ENCODE data around the gene SYT12. TPM values are rescaled to one million over a fixed set of nuclear protein-coding genes. Genes with fewer than 3 reads are reported as not detected.

Gene SYT12
- under 1 TPM in 1 of 4 donors, not detected in 3; 0.13 TPM for total RNA-seq

DNA sequence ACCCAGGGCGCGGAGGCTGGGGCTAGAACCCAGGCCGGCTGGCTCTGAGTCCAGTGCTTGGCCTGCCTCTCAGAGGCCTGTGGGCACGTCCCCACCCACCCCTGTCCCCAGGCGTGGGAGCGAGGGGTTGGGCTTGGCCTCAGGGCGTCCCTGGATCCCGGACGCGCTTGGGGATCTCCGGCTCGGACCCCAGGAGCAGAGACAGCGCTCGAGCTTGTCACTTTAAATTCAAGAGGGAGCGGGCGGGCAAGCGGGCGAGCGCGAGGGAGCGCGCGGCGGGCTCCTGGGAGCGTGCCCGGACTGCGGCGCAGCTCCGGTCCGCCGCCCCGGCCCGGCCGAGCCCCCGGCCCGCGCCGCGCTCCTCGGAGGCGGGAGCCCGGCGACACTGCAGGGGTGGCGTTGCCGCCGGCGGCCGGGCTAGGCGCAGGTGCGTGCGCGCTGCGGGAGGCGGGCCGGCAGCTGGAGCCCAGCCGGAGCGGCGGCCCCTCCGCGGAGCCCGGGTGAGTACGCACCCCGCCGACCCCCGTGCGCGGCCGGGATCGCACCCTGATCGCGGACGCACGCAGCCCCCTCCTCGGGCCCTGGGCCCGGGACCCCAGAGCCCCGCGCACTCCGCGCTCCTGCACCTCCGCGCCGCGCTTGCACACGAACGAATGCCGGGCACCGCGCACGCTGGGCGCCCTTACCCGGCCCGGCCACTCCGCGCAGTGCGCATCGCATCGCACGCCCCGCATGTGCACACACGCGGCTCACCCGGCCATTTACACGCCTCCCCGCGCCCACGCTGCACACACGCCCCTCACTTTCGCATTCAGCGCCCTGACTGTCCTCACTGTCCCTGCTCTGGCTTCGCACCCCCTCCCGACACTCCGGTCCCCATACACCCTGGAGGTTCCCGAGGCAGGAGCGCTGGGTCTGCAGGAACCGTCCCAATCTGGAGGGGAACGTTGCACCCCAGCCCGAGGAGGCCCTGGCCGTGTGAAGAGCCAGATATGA lies at the start of gene SYT12:
Gene SYT12, plus strand, starts transcription at position 174 of the 996 bp plus-strand sequence. CDS start 7,011 bp downstream, outside the sequence.
- H3K27ac ChIP-seq (replicated peaks in 1 of 4), result no peak within 1 kb of the TSS
- WGBS, result 6% methylated on average over 27 of the region's 118 CpGs
- H3K9me3 ChIP-seq, result no peaks in the 10 kb centered on the region
- no peaks in the 10 kb centered on the region for H3K36me3 ChIP-seq
- peak within 1 kb of the TSS; percentile 47 to 58 (median 50) for H3K4me3 ChIP-seq
- H3K27me3 ChIP-seq, result peaks cover 0 to 40% (median 12%) of the 10 kb centered on the region in 4 donors
- intact Hi-C loops (cut with DNase I), result no loop called here
- TF ChIP-seq POLR2AphosphoS5 (IDR thresholded peaks at IDR 0.05) (no peak), EP300 (IDR thresholded peaks at IDR 0.05) (no peak), POLR2A (IDR thresholded peaks at IDR 0.05; ENCODE audit: low read depth) (no peak)
- H3K4me1 ChIP-seq, result peaks cover 13 to 20% (median 19%) of the 10 kb centered on the region in 4 donors
- DNase-seq (ENCODE audit: extremely low spot score), result no peak

GRCh38 chr11:66973956-66974580 lies 48.9 kb upstream of the SYT12 start:
- Histone ChIP-seq H3K36me3 (no peaks in the 10 kb centered on the region), H3K9me3 (peaks cover 0 to under 1% (median 0%) of the 10 kb centered on the region in 4 donors), H3K27ac (replicated peaks in 1 of 4) (no peak overlapping the region), H3K4me3 (no peak overlapping the region), H3K27me3 (peaks cover 0 to 16% (median 0%) of the 10 kb centered on the region in 4 donors), H3K4me1 (peaks cover 0 to 5% (median 0%) of the 10 kb centered on the region in 4 donors)
- WGBS, result 74% methylated on average over 8 of the region's 8 CpGs
- TF ChIP-seq POLR2AphosphoS5 (IDR thresholded peaks at IDR 0.05) (no peak), POLR2A (IDR thresholded peaks at IDR 0.05; ENCODE audit: low read depth) (no peak), EP300 (IDR thresholded peaks at IDR 0.05) (no peak), CTCF (IDR thresholded peaks at IDR 0.05) (no peak)
- DNase-seq (ENCODE audit: extremely low spot score), result no peak
- intact Hi-C loops (cut with DNase I), result no loop called here

- Histone ChIP-seq H3K36me3 (no peaks in the 10 kb centered on the region), H3K27ac (replicated peaks in 1 of 4) (no peak within 1 kb of the TSS), H3K9me3 (peaks cover 0 to 8% (median 5%) of the 10 kb centered on the region in 4 donors), H3K4me3 (no peak within 1 kb of the TSS), H3K27me3 (peaks cover 0 to 16% (median 0%) of the 10 kb centered on the region in 4 donors), H3K4me1 (peaks cover 0 to 5% (median 0%) of the 10 kb centered on the region in 4 donors)
- intact Hi-C loops (cut with DNase I), result no loop called here
- TF ChIP-seq POLR2A (IDR thresholded peaks at IDR 0.05; ENCODE audit: low read depth), result no peak
- TF ChIP-seq CTCF (IDR thresholded peaks at IDR 0.05), result no peak
- TF ChIP-seq POLR2AphosphoS5 (IDR thresholded peaks at IDR 0.05), result no peak
- no peak for TF ChIP-seq EP300 (IDR thresholded peaks at IDR 0.05)
- no peak for DNase-seq (ENCODE audit: extremely low spot score)
- WGBS, result 78% methylated on average over 8 of the region's 10 CpGs
Measured at GRCh38 chr11:66974724-66975404, 48.1 kb upstream of the SYT12 start, which contains the start of gene C11orf86. C11orf86 (plus strand) TSS chr11:66975304; CDS start chr11:66975363, 59 bp downstream.

- intact Hi-C loops (cut with DNase I), result no loop called here
- H3K36me3 ChIP-seq, result no peaks in the 10 kb centered on the region
- H3K9me3 ChIP-seq, result peaks cover 0 to 8% (median 5%) of the 10 kb centered on the region in 4 donors
- no peak overlapping the region for H3K27ac ChIP-seq (replicated peaks in 1 of 4)
- peaks cover 0 to 5% (median 0%) of the 10 kb centered on the region in 4 donors for H3K4me1 ChIP-seq
- peaks cover 0 to 16% (median 0%) of the 10 kb centered on the region in 4 donors for H3K27me3 ChIP-seq
- 80% methylated on average over 9 of the region's 11 CpGs for whole genome bisulfite sequencing
- no peak overlapping the region for H3K4me3 ChIP-seq
- DNase-seq (ENCODE audit: extremely low spot score), result no peak
- TF ChIP-seq POLR2A (IDR thresholded peaks at IDR 0.05; ENCODE audit: low read depth) (no peak), EP300 (IDR thresholded peaks at IDR 0.05) (no peak), POLR2AphosphoS5 (IDR thresholded peaks at IDR 0.05) (no peak), CTCF (IDR thresholded peaks at IDR 0.05) (no peak)
Measured at GRCh38 chr11:66975405-66976027, 47.4 kb upstream of the SYT12 start.
